ENCODE results near the gene CNKSR2. TPM values are rescaled to one million over a fixed set of nuclear protein-coding genes. Genes with fewer than 3 reads are reported as not detected.

The CNKSR2 gene
- total RNA-seq, 1 experiment from 2014 or later, result 2.0 TPM

- no peaks in the 10 kb centered on the region for H3K9me2 ChIP-seq (replicated peaks; ENCODE audit: low read length)
- H3K36me3 ChIP-seq (ENCODE audit: low read depth, low read length), result no peaks in the 10 kb centered on the region
- H3K4me1 ChIP-seq (ENCODE audit: insufficient read depth, low read length), result no peaks in the 10 kb centered on the region
- no TSS peak for BruUV-seq (replicated peaks)
- H3K9ac ChIP-seq (ENCODE audit: low read length), result no peak overlapping the region
- ATAC-seq (no peak), DNase-seq (peak; percentile 41)
- no peak for TF ChIP-seq CTCF (conservative IDR thresholded peaks at IDR 0.05; ENCODE audit: low read depth, low read length)
- no peak for TF ChIP-seq EZH2 (IDR thresholded peaks at IDR 0.05; ENCODE audit: low read length, unreplicated experiment)
- TF ChIP-seq EZH2phosphoT487 (IDR thresholded peaks at IDR 0.05; ENCODE audit: borderline replicate concordance, low read length), result no peak
- no peak overlapping the region for H3K4me3 ChIP-seq (ENCODE audit: low read length)
- no peaks in the 10 kb centered on the region for H3F3A ChIP-seq (ENCODE audit: low read length, unreplicated experiment)
- H2AFZ ChIP-seq (ENCODE audit: low read length), result no peak overlapping the region
- intact Hi-C loops (cut with micrococcal nuclease), result no loop called here
- ChIA-PET CTCF (no interaction called here), POLR2A (ENCODE audit: unreplicated experiment) (no interaction called here)
- no peaks in the 10 kb centered on the region for H3K27me3 ChIP-seq (ENCODE audit: low read length)
- no peaks in the 10 kb centered on the region for H4K20me1 ChIP-seq (ENCODE audit: low read length)
- no peak overlapping the region for H3K27ac ChIP-seq (ENCODE audit: low read length)
- no peaks in the 10 kb centered on the region for H3K9me3 ChIP-seq (ENCODE audit: low read length)
- H3K4me2 ChIP-seq (ENCODE audit: low read length), result no peak overlapping the region
- no peaks in the 10 kb centered on the region for H3K79me2 ChIP-seq (ENCODE audit: low read length)
These were observed 317.3 kb downstream of the CNKSR2 start for GRCh38 chrX:21691512-21692018.

- no peak for ATAC-seq
- CTCF ChIA-PET, result no interaction called here
These were observed 324.1 kb downstream of the CNKSR2 start for GRCh38 chrX:21698272-21698671.

More at GRCh38 chrX:21698272-21698671, 324.1 kb downstream of the CNKSR2 start:
- H3K4me1 ChIP-seq (ENCODE audit: insufficient read depth, low read length), result 0 out of 2 replicates have a peak, but pooled peaks cover 4% of the 10 kb centered on the region
- intact Hi-C loops (cut with micrococcal nuclease), result no loop called here
- H3K36me3 ChIP-seq (ENCODE audit: low read depth, low read length), result no peaks in the 10 kb centered on the region
- no peaks in the 10 kb centered on the region for H4K20me1 ChIP-seq (ENCODE audit: low read length)
- no peak overlapping the region for H3K4me2 ChIP-seq (ENCODE audit: low read length)
- no peak for DNase-seq
- BruUV-seq (replicated peaks), result no TSS peak
- POLR2A ChIA-PET (ENCODE audit: unreplicated experiment), result no interaction called here
- H3K9ac ChIP-seq (ENCODE audit: low read length), result no peak overlapping the region
- no peak overlapping the region for H3K27ac ChIP-seq (ENCODE audit: low read length)
- no peak overlapping the region for H3K4me3 ChIP-seq (ENCODE audit: low read length)
- TF ChIP-seq CTCF (conservative IDR thresholded peaks at IDR 0.05; ENCODE audit: low read depth, low read length) (no peak), EZH2 (IDR thresholded peaks at IDR 0.05; ENCODE audit: low read length, unreplicated experiment) (no peak), EZH2phosphoT487 (IDR thresholded peaks at IDR 0.05; ENCODE audit: borderline replicate concordance, low read length) (no peak)
- H2AFZ ChIP-seq (ENCODE audit: low read length), result no peak overlapping the region
- no peaks in the 10 kb centered on the region for H3K79me2 ChIP-seq (ENCODE audit: low read length)
- no peaks in the 10 kb centered on the region for H3F3A ChIP-seq (ENCODE audit: low read length, unreplicated experiment)
- H3K9me3 ChIP-seq (ENCODE audit: low read length), result no peaks in the 10 kb centered on the region
- no peaks in the 10 kb centered on the region for H3K9me2 ChIP-seq (replicated peaks; ENCODE audit: low read length)
- H3K27me3 ChIP-seq (ENCODE audit: low read length), result no peaks in the 10 kb centered on the region

Data from PC-3 (cell line).